ENCODE results near the gene CD53. TPM values are rescaled to one million over a fixed set of nuclear protein-coding genes. Genes with fewer than 3 reads are reported as not detected.

The CD53 gene
- total RNA-seq, 1 experiment from 2014 or later = not detected

- no peak for TF ChIP-seq CTCF (IDR thresholded peaks at IDR 0.05; ENCODE audit: unreplicated experiment)
- intact Hi-C loops (cut with micrococcal nuclease; ENCODE audit: unreplicated experiment) = no loop called here
- DNase-seq = no peak
- Mint-ChIP-seq H3K27ac (ENCODE audit: unreplicated experiment) (no peak overlapping the region), H3K4me1 (ENCODE audit: low read depth, unreplicated experiment) (no peaks in the 10 kb centered on the region), H3K9me3 (ENCODE audit: low read depth, unreplicated experiment) (no peaks in the 10 kb centered on the region), H3K4me3 (ENCODE audit: low read depth, unreplicated experiment) (no peak overlapping the region), H3K36me3 (ENCODE audit: insufficient read depth, unreplicated experiment) (no peaks in the 10 kb centered on the region), H3K27me3 (ENCODE audit: unreplicated experiment) (peaks cover 14% of the 10 kb centered on the region)
- CTCF ChIA-PET = no interaction called here
- no TSS peak for BruUV-seq (replicated peaks)
These were observed 26.1 kb upstream of the CD53 start for GRCh38 chr1:110846861-110847260.

GRCh38 chr1:110850145-110850544 lies 22.8 kb upstream of the CD53 start:
- Mint-ChIP-seq H3K9me3 (ENCODE audit: low read depth, unreplicated experiment) (no peaks in the 10 kb centered on the region), H3K27me3 (ENCODE audit: unreplicated experiment) (peaks cover 43% of the 10 kb centered on the region), H3K27ac (ENCODE audit: unreplicated experiment) (no peak overlapping the region), H3K4me3 (ENCODE audit: low read depth, unreplicated experiment) (no peak overlapping the region), H3K4me1 (ENCODE audit: low read depth, unreplicated experiment) (no peaks in the 10 kb centered on the region), H3K36me3 (ENCODE audit: insufficient read depth, unreplicated experiment) (no peaks in the 10 kb centered on the region)
- no peak for DNase-seq
- CTCF ChIA-PET = no interaction called here
- no peak for TF ChIP-seq CTCF (IDR thresholded peaks at IDR 0.05; ENCODE audit: unreplicated experiment)
- no TSS peak for BruUV-seq (replicated peaks)
- intact Hi-C loops (cut with micrococcal nuclease; ENCODE audit: unreplicated experiment) = no loop called here

GRCh38 chr1:110850627-110851026 lies 22.3 kb upstream of the CD53 start:
- Mint-ChIP-seq H3K4me3 (ENCODE audit: low read depth, unreplicated experiment) (no peak overlapping the region), H3K36me3 (ENCODE audit: insufficient read depth, unreplicated experiment) (no peaks in the 10 kb centered on the region), H3K9me3 (ENCODE audit: low read depth, unreplicated experiment) (no peaks in the 10 kb centered on the region), H3K27ac (ENCODE audit: unreplicated experiment) (no peak overlapping the region), H3K4me1 (ENCODE audit: low read depth, unreplicated experiment) (no peaks in the 10 kb centered on the region), H3K27me3 (ENCODE audit: unreplicated experiment) (peaks cover 48% of the 10 kb centered on the region)
- CTCF ChIA-PET = no interaction called here
- intact Hi-C loops (cut with micrococcal nuclease; ENCODE audit: unreplicated experiment) = no loop called here
- no peak for TF ChIP-seq CTCF (IDR thresholded peaks at IDR 0.05; ENCODE audit: unreplicated experiment)
- no peak for DNase-seq
- no TSS peak for BruUV-seq (replicated peaks)

- TF ChIP-seq CTCF (IDR thresholded peaks at IDR 0.05; ENCODE audit: unreplicated experiment) = no peak
- BruUV-seq (replicated peaks) = no TSS peak
- Mint-ChIP-seq H3K4me1 (ENCODE audit: low read depth, unreplicated experiment) (no peaks in the 10 kb centered on the region), H3K36me3 (ENCODE audit: insufficient read depth, unreplicated experiment) (no peaks in the 10 kb centered on the region), H3K9me3 (ENCODE audit: low read depth, unreplicated experiment) (no peaks in the 10 kb centered on the region), H3K27ac (ENCODE audit: unreplicated experiment) (no peak overlapping the region), H3K4me3 (ENCODE audit: low read depth, unreplicated experiment) (no peak overlapping the region), H3K27me3 (ENCODE audit: unreplicated experiment) (peaks cover 61% of the 10 kb centered on the region)
- DNase-seq = no peak
- intact Hi-C loops (cut with micrococcal nuclease; ENCODE audit: unreplicated experiment) = no loop called here
- CTCF ChIA-PET = no interaction called here
These were observed 19.8 kb upstream of the CD53 start for GRCh38 chr1:110853135-110853534.

- BruUV-seq (replicated peaks) = no TSS peak
- peaks cover 2% of the 10 kb centered on the region for H3K9me3 Mint-ChIP-seq (ENCODE audit: low read depth, unreplicated experiment)
These were observed 16.5 kb upstream of the CD53 start for GRCh38 chr1:110856410-110856809.

More at GRCh38 chr1:110856410-110856809, 16.5 kb upstream of the CD53 start:
- no peaks in the 10 kb centered on the region for H3K36me3 Mint-ChIP-seq (ENCODE audit: insufficient read depth, unreplicated experiment)
- no peak for TF ChIP-seq CTCF (IDR thresholded peaks at IDR 0.05; ENCODE audit: unreplicated experiment)
- no peak overlapping the region for H3K27ac Mint-ChIP-seq (ENCODE audit: unreplicated experiment)
- peaks cover 47% of the 10 kb centered on the region for H3K27me3 Mint-ChIP-seq (ENCODE audit: unreplicated experiment)
- H3K4me3 Mint-ChIP-seq (ENCODE audit: low read depth, unreplicated experiment) = no peak overlapping the region
- H3K4me1 Mint-ChIP-seq (ENCODE audit: low read depth, unreplicated experiment) = no peaks in the 10 kb centered on the region
- intact Hi-C loops (cut with micrococcal nuclease; ENCODE audit: unreplicated experiment) = no loop called here
- DNase-seq = no peak
- CTCF ChIA-PET = no interaction called here

Data from Calu3 (cell line).